HEK293 (cell line): Measurements from ENCODE around the gene TBC1D22A.

ENCODE experiments used
- BCL11A ChIP-seq: fragments of 450-650 bp; formaldehyde crosslinking; IDR thresholded peaks from 2 replicates; pipeline ENCODE4 v1.5.1; 2016; ENCODE audit warnings: low read depth, missing biosample characterization, missing genetic modification characterization
- BCL11B ChIP-seq: fragments of 450-650 bp; formaldehyde crosslinking; IDR thresholded peaks from 2 replicates; pipeline ENCODE4 v1.5.1; 2016; ENCODE audit warnings: low read depth, missing biosample characterization, missing genetic modification characterization
- KLF10 ChIP-seq: fragments of 450-650 bp; IDR thresholded peaks from 2 replicates; pipeline ENCODE4 v1.5.1; 2018; ENCODE audit warnings: missing biosample characterization, mild to moderate bottlenecking, missing genetic modification characterization
- KLF16 ChIP-seq: fragments of 450-650 bp; formaldehyde crosslinking; IDR thresholded peaks from 2 replicates; pipeline ENCODE4 v1.5.1; 2017; ENCODE audit warnings: missing biosample characterization, missing genetic modification characterization
- SCRT1 ChIP-seq: fragments of 450-650 bp; formaldehyde crosslinking; IDR thresholded peaks from 2 replicates; pipeline ENCODE4 v1.5.1; 2016; ENCODE audit warnings: missing biosample characterization, missing genetic modification characterization, borderline replicate concordance
- SCRT2 ChIP-seq: fragments of 450-650 bp; formaldehyde crosslinking; IDR thresholded peaks from 2 replicates; pipeline ENCODE4 v1.5.1; 2016; ENCODE audit warnings: missing biosample characterization, missing genetic modification characterization
- ZBTB20 ChIP-seq: fragments of 450-650 bp; formaldehyde crosslinking; IDR thresholded peaks from 2 replicates; pipeline ENCODE4 v1.5.1; 2016; ENCODE audit warnings: missing biosample characterization, missing genetic modification characterization
- ZFHX2 ChIP-seq: fragments of 450-650 bp; formaldehyde crosslinking; conservative IDR thresholded peaks from 2 replicates; pipeline ENCODE4 v1.5.1; 2016; ENCODE audit warnings: missing biosample characterization, missing genetic modification characterization
- ZFP3 ChIP-seq: fragments of 450-650 bp; formaldehyde crosslinking; IDR thresholded peaks from 2 replicates; pipeline ENCODE4 v1.5.1; 2016; ENCODE audit warnings: low read depth, missing biosample characterization, missing genetic modification characterization
- ZFP41 ChIP-seq: fragments of 450-650 bp; formaldehyde crosslinking; IDR thresholded peaks from 2 replicates; pipeline ENCODE4 v1.5.1; 2016; ENCODE audit warnings: missing biosample characterization, missing genetic modification characterization, borderline replicate concordance
- ZNF133 ChIP-seq: fragments of 450-650 bp; formaldehyde crosslinking; IDR thresholded peaks from 2 replicates; pipeline ENCODE4 v1.5.1; 2016; ENCODE audit warnings: missing biosample characterization, missing genetic modification characterization
- ZNF155 ChIP-seq: fragments of 450-650 bp; formaldehyde crosslinking; IDR thresholded peaks from 2 replicates; pipeline ENCODE4 v1.5.1; 2016; ENCODE audit warnings: missing biosample characterization, missing genetic modification characterization
- ZNF169 ChIP-seq: fragments of 450-650 bp; formaldehyde crosslinking; IDR thresholded peaks from 2 replicates; pipeline ENCODE4 v1.5.1; 2016; ENCODE audit warnings: missing biosample characterization, missing genetic modification characterization
- ZNF174 ChIP-seq: fragments of 450-650 bp; formaldehyde crosslinking; IDR thresholded peaks from 2 replicates; pipeline ENCODE4 v1.5.0; 2017; ENCODE audit warnings: missing biosample characterization, mild to moderate bottlenecking, missing genetic modification characterization
- ZNF2 ChIP-seq: fragments of 450-650 bp; formaldehyde crosslinking; IDR thresholded peaks from 2 replicates; pipeline ENCODE4 v1.5.1; 2016; ENCODE audit warnings: missing biosample characterization, missing genetic modification characterization
- ZNF221 ChIP-seq: fragments of 450-650 bp; formaldehyde crosslinking; IDR thresholded peaks from 2 replicates; pipeline ENCODE4 v1.5.1; 2017; ENCODE audit warnings: missing biosample characterization, missing genetic modification characterization, borderline replicate concordance
- ZNF335 ChIP-seq: fragments of 450-650 bp; formaldehyde crosslinking; conservative IDR thresholded peaks from 2 replicates; pipeline ENCODE4 v1.5.1; 2016; ENCODE audit warnings: missing biosample characterization, missing genetic modification characterization
- ZNF426 ChIP-seq: fragments of 450-650 bp; formaldehyde crosslinking; IDR thresholded peaks from 2 replicates; pipeline ENCODE4 v1.5.1; 2017; ENCODE audit warnings: missing biosample characterization, missing genetic modification characterization, mild to moderate bottlenecking, inconsistent platforms, moderate library complexity
- ZNF433 ChIP-seq: fragments of 450-650 bp; formaldehyde crosslinking; IDR thresholded peaks from 2 replicates; pipeline ENCODE4 v1.5.1; 2016; ENCODE audit warnings: missing biosample characterization, missing genetic modification characterization, low read depth
- ZNF48 ChIP-seq: fragments of 450-650 bp; formaldehyde crosslinking; IDR thresholded peaks from 2 replicates; pipeline ENCODE4 v1.5.1; 2016; ENCODE audit warnings: missing biosample characterization, missing genetic modification characterization
- ZNF571 ChIP-seq: fragments of 450-650 bp; formaldehyde crosslinking; IDR thresholded peaks from 2 replicates; pipeline ENCODE4 v1.5.0; 2017; ENCODE audit warnings: missing biosample characterization, missing genetic modification characterization
- ZNF654 ChIP-seq: fragments of 450-650 bp; formaldehyde crosslinking; IDR thresholded peaks from 2 replicates; pipeline ENCODE4 v1.5.1; 2016; ENCODE audit warnings: low read depth, missing biosample characterization, missing genetic modification characterization
- ZNF658 ChIP-seq: fragments of 450-650 bp; formaldehyde crosslinking; IDR thresholded peaks from 2 replicates; pipeline ENCODE4; 2016; ENCODE audit warnings: missing biosample characterization, missing genetic modification characterization
- ZNF707 ChIP-seq: fragments of 450-650 bp; formaldehyde crosslinking; IDR thresholded peaks from 2 replicates; pipeline ENCODE4 v1.5.1; 2016; ENCODE audit warnings: missing biosample characterization, missing genetic modification characterization
- ZNF76 ChIP-seq: fragments of 450-650 bp; formaldehyde crosslinking; IDR thresholded peaks from 2 replicates; pipeline ENCODE4; 2016; ENCODE audit warnings: low read depth, missing biosample characterization, missing genetic modification characterization, borderline replicate concordance
- ZNF792 ChIP-seq: fragments of 450-650 bp; formaldehyde crosslinking; IDR thresholded peaks from 2 replicates; pipeline ENCODE4 v1.5.1; 2016; ENCODE audit warnings: missing biosample characterization, missing genetic modification characterization
- ZNF837 ChIP-seq: fragments of 450-650 bp; formaldehyde crosslinking; IDR thresholded peaks from 2 replicates; pipeline ENCODE4 v1.5.1; 2016; ENCODE audit warnings: missing biosample characterization, missing genetic modification characterization
- ZSCAN16 ChIP-seq: fragments of 450-650 bp; formaldehyde crosslinking; IDR thresholded peaks from 2 replicates; pipeline ENCODE4 v1.5.1; 2016; ENCODE audit warnings: missing biosample characterization, missing genetic modification characterization
- ZSCAN23 ChIP-seq: fragments of 450-650 bp; formaldehyde crosslinking; IDR thresholded peaks from 2 replicates; pipeline ENCODE4 v1.5.1; 2016; ENCODE audit warnings: missing biosample characterization, missing genetic modification characterization
- ZXDB ChIP-seq: fragments of 450-650 bp; formaldehyde crosslinking; IDR thresholded peaks from 2 replicates; pipeline ENCODE4 v1.5.1; 2016; ENCODE audit warnings: missing biosample characterization, missing genetic modification characterization
- TF ChIP-seq, protein P1 (sequence below): fragments of 450-650 bp; formaldehyde crosslinking; IDR thresholded peaks from 2 replicates; pipeline ENCODE4 v1.5.1; 2017; ENCODE audit warnings: missing biosample characterization, mild to moderate bottlenecking, missing genetic modification characterization, moderate library complexity
- TF ChIP-seq, protein P2 (sequence below): fragments of 450-650 bp; formaldehyde crosslinking; IDR thresholded peaks from 2 replicates; pipeline ENCODE4 v1.5.1; 2016; ENCODE audit warnings: missing biosample characterization, missing genetic modification characterization
- TF ChIP-seq, protein P3 (sequence below): fragments of 450-650 bp; formaldehyde crosslinking; optimal IDR thresholded peaks from 2 replicates; pipeline ENCODE3; 2016; ENCODE audit warnings: missing biosample characterization, mild to moderate bottlenecking, missing genetic modification characterization
- TF ChIP-seq, protein P4 (sequence below): fragments of 450-650 bp; formaldehyde crosslinking; IDR thresholded peaks from 2 replicates; pipeline ENCODE4 v1.5.1; 2016; ENCODE audit warnings: missing biosample characterization, missing genetic modification characterization
- TF ChIP-seq, protein P5 (sequence below): fragments of 450-650 bp; formaldehyde crosslinking; IDR thresholded peaks from 2 replicates; pipeline ENCODE4 v1.5.1; 2016; ENCODE audit warnings: missing biosample characterization, missing genetic modification characterization

Gene TBC1D22A

DNA sequence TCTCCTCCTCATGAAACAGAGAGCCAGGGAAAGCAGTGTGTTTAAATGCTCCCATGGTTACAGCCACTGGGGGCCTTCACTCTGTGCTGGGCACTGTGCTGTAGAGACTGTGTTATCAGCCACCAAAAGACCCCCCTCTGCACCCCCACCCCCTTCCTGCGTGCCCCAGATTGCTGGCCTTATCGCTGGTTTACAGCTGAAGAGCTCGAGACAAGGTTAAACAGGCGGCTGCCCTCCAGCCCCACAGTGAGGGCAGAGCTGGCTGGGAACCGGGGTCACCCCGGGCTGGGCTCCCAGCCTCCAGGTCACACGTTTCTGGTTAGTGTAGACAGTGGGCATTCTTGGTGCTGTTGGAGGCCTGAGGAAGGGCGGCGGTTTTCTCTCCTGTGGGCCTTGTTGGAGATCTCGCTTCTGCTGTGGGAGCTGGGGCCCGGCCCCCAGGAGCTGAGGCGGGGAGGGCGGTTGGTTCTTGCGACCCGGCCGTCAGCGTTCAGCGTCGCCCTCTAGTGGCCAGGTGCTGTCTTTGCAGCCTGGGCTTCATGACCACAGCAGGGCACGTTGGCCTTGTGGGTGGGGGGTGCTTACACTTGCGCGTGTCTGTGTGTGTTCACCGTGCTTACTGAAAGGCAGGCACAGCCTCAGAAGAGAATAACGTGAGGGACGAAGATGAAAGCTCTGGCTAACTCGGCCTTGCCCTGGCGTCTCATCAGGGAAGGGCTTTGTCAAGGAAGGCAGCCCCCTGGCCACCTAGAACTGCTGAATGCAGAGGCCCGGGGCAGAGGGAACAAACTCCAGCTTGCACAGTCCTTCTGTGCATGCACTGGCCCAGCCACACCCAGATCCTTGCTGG lies 40.8 kb downstream of the TBC1D22A start (continued):
- TF ChIP-seq, protein P1, sequence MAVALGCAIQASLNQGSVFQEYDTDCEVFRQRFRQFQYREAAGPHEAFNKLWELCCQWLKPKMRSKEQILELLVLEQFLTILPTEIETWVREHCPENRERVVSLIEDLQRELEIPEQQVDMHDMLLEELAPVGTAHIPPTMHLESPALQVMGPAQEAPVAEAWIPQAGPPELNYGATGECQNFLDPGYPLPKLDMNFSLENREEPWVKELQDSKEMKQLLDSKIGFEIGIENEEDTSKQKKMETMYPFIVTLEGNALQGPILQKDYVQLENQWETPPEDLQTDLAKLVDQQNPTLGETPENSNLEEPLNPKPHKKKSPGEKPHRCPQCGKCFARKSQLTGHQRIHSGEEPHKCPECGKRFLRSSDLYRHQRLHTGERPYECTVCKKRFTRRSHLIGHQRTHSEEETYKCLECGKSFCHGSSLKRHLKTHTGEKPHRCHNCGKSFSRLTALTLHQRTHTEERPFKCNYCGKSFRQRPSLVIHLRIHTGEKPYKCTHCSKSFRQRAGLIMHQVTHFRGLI (tag by site-specific recombination), result no peak
- TF ChIP-seq ZNF658 (tag by site-specific recombination), result no peak
- TF ChIP-seq ZNF221, result no peak
- no peak for TF ChIP-seq ZFHX2 (tag by site-specific recombination)
- TF ChIP-seq ZNF433 (tag by site-specific recombination), result no peak
- TF ChIP-seq SCRT1 (tag by site-specific recombination), result no peak
- TF ChIP-seq ZNF571 (tag by site-specific recombination), result no peak
- no peak for TF ChIP-seq ZNF169 (tag by site-specific recombination)
- TF ChIP-seq ZNF654 (tag by site-specific recombination), result peak; percentile 43; the same call in 1 of the 2 replicates
- TF ChIP-seq ZNF792 (tag by site-specific recombination), result no peak
- no peak for TF ChIP-seq ZNF174 (tag by site-specific recombination)
- TF ChIP-seq ZXDB, result no peak
- TF ChIP-seq ZNF48 (tag by site-specific recombination), result no peak
- TF ChIP-seq BCL11B (tag by site-specific recombination), result no peak
- TF ChIP-seq, protein P2, sequence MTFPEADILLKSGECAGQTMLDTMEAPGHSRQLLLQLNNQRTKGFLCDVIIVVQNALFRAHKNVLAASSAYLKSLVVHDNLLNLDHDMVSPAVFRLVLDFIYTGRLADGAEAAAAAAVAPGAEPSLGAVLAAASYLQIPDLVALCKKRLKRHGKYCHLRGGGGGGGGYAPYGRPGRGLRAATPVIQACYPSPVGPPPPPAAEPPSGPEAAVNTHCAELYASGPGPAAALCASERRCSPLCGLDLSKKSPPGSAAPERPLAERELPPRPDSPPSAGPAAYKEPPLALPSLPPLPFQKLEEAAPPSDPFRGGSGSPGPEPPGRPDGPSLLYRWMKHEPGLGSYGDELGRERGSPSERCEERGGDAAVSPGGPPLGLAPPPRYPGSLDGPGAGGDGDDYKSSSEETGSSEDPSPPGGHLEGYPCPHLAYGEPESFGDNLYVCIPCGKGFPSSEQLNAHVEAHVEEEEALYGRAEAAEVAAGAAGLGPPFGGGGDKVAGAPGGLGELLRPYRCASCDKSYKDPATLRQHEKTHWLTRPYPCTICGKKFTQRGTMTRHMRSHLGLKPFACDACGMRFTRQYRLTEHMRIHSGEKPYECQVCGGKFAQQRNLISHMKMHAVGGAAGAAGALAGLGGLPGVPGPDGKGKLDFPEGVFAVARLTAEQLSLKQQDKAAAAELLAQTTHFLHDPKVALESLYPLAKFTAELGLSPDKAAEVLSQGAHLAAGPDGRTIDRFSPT (tag by site-specific recombination), result no peak
- no peak for TF ChIP-seq SCRT2 (tag by site-specific recombination)
- TF ChIP-seq ZSCAN23 (tag by site-specific recombination), result no peak
- TF ChIP-seq, protein P3, sequence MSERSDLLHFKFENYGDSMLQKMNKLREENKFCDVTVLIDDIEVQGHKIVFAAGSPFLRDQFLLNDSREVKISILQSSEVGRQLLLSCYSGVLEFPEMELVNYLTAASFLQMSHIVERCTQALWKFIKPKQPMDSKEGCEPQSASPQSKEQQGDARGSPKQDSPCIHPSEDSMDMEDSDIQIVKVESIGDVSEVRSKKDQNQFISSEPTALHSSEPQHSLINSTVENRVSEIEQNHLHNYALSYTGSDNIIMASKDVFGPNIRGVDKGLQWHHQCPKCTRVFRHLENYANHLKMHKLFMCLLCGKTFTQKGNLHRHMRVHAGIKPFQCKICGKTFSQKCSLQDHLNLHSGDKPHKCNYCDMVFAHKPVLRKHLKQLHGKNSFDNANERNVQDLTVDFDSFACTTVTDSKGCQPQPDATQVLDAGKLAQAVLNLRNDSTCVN, result peak; percentile 31
- no peak for TF ChIP-seq ZNF133 (tag by site-specific recombination)
- TF ChIP-seq ZNF837 (tag by site-specific recombination), result no peak
- no peak for TF ChIP-seq KLF10
- TF ChIP-seq ZNF2, result no peak
- no peak for TF ChIP-seq ZNF707 (tag by site-specific recombination)
- no peak for TF ChIP-seq KLF16 (tag by site-specific recombination)
- TF ChIP-seq ZNF335 (tag by site-specific recombination), result peak; percentile 48; the same call in 1 of the 2 replicates
- no peak for TF ChIP-seq ZFP41
- no peak for TF ChIP-seq ZFP3 (tag by site-specific recombination)
- no peak for TF ChIP-seq ZSCAN16
- no peak for TF ChIP-seq ZNF76 (tag by site-specific recombination)
- TF ChIP-seq, protein P4, sequence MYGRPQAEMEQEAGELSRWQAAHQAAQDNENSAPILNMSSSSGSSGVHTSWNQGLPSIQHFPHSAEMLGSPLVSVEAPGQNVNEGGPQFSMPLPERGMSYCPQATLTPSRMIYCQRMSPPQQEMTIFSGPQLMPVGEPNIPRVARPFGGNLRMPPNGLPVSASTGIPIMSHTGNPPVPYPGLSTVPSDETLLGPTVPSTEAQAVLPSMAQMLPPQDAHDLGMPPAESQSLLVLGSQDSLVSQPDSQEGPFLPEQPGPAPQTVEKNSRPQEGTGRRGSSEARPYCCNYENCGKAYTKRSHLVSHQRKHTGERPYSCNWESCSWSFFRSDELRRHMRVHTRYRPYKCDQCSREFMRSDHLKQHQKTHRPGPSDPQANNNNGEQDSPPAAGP (tag by site-specific recombination), result no peak
- TF ChIP-seq ZNF426 (tag by site-specific recombination), result no peak
- no peak for TF ChIP-seq BCL11A (tag by site-specific recombination)
- TF ChIP-seq ZBTB20 (tag by site-specific recombination), result peak; percentile 21; the same call in 1 of the 2 replicates
- TF ChIP-seq, protein P5, sequence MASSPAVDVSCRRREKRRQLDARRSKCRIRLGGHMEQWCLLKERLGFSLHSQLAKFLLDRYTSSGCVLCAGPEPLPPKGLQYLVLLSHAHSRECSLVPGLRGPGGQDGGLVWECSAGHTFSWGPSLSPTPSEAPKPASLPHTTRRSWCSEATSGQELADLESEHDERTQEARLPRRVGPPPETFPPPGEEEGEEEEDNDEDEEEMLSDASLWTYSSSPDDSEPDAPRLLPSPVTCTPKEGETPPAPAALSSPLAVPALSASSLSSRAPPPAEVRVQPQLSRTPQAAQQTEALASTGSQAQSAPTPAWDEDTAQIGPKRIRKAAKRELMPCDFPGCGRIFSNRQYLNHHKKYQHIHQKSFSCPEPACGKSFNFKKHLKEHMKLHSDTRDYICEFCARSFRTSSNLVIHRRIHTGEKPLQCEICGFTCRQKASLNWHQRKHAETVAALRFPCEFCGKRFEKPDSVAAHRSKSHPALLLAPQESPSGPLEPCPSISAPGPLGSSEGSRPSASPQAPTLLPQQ (tag by site-specific recombination), result 0 out of 2 replicates have a peak, but pooled peaks have one; percentile 28
- TF ChIP-seq ZNF155 (tag by site-specific recombination), result no peak
